Spleen (tissue), 11 donors: ENCODE results near the gene APOBEC3C. TPM values are rescaled to one million over a fixed set of nuclear protein-coding genes. Genes with fewer than 3 reads are reported as not detected.
A peak's percentile ranks its signal among the peaks of the same experiment; 100 is the strongest.
"Not testable (repeated sequence)": the region's sequence is repeated elsewhere in the genome, so short reads cannot be mapped to it uniquely, and the experiment has no call there.

ENCODE experiments used
- DNase-seq: peaks from one replicate; pipeline ENCODE4 v3.0.0-alpha.2; 2020
- H3K27ac ChIP-seq, 8 donors: fragments of 200-600 bp; sonication (generic) in 7 of 8; 1 replicate in 4 of 8; 2 replicates in 4 of 8; pipeline versions ENCODE4 v1.5.0 to v1.8.0; 2016 to 2021; ENCODE audit warnings: inconsistent platforms in 4 of 8, mild to moderate bottlenecking in 4 of 8, moderate library complexity in 1 of 8
- H3K27me3 ChIP-seq, 7 donors: fragments of 200-600 bp; sonication (generic) in 6 of 7; replicated peaks in 1 of 7; 1 replicate in 4 of 7; 2 replicates in 3 of 7; pipeline versions ENCODE4 v1.5.0 to v1.8.0; 2016 to 2021; ENCODE audit warnings: inconsistent platforms in 3 of 7, mild to moderate bottlenecking in 1 of 7
- H3K36me3 ChIP-seq, 6 donors: fragments of 200-600 bp; sonication (generic) in 5 of 6; 1 replicate in 4 of 6; 2 replicates in 2 of 6; pipeline versions ENCODE4 v1.5.0 to v1.8.0; 2016 to 2021; ENCODE audit warnings: inconsistent platforms in 2 of 6
- H3K4me1 ChIP-seq, 6 donors: fragments of 200-600 bp; sonication (generic) in 5 of 6; 1 replicate in 3 of 6; 2 replicates in 3 of 6; pipeline versions ENCODE4 v1.5.0 to v1.8.0; 2016 to 2021; ENCODE audit warnings: inconsistent platforms in 3 of 6
- H3K4me3 ChIP-seq, 8 donors: fragments of 200-600 bp; sonication (generic) in 7 of 8; 1 replicate in 4 of 8; 2 replicates in 4 of 8; pipeline versions ENCODE4 v1.5.0 to v1.8.0; 2016 to 2021; ENCODE audit warnings: inconsistent platforms in 4 of 8, mild to moderate bottlenecking in 4 of 8, moderate library complexity in 2 of 8
- H3K9me3 ChIP-seq, 8 donors: fragments of 200-600 bp; sonication (generic) in 7 of 8; 1 replicate in 4 of 8; 2 replicates in 4 of 8; pipeline versions ENCODE4 v1.5.0 to v1.8.0; 2016 to 2021; ENCODE audit warnings: inconsistent platforms in 4 of 8
- CTCF ChIP-seq, 11 experiments: fragments of 200-600 bp in 7 of 11; fragments of 450-650 bp in 4 of 11; sonication (generic) in 4 of 11; IDR thresholded peaks in 8 of 11; conservative IDR thresholded peaks in 3 of 11; 1 replicate in 7 of 11; 2 replicates in 4 of 11; pipeline versions ENCODE4 v1.4.0 to v1.8.0; 2016 to 2021; ENCODE audit warnings: antibody characterized with exemption in 11 of 11, inconsistent platforms in 4 of 11, mild to moderate bottlenecking in 1 of 11
- POLR2A ChIP-seq, 3 donors: fragments of 450-650 bp; IDR thresholded peaks; one replicate each; pipeline ENCODE4 v1.5.1; 2017; ENCODE audit warnings: antibody characterized with exemption in 3 of 3, mild to moderate bottlenecking in 1 of 3
- POLR2AphosphoS5 ChIP-seq, 3 donors: sonication (generic); formaldehyde crosslinking; IDR thresholded peaks; one replicate each; pipeline ENCODE4 v1.5.1; 2017; ENCODE audit warnings: antibody characterized with exemption in 3 of 3
- WGBS, 5 donors: extraction: QIAGEN DNeasy Blood & Tissue Kit in 3 of 5; methylation state at CpG; one replicate each; pipeline versions ENCODE4 v1.1.5 to v1.1.7; 2013 to 2018; 5-methylcytosine and 5-hydroxymethylcytosine counted together
- intact Hi-C: fragments of 100-400 bp; cut with DNase I; formaldehyde crosslinking; loops from one replicate; pipeline ENCODE4 v1.15.0; 2023; ENCODE audit warnings: low total_unique reads
- polyA plus RNA-seq, 3 donors: library from polyadenylated mRNA; stranded (reverse); fragments of 200-250 nt; gene quantifications; one replicate each; pipeline ENCODE4 v1.2.1, GENCODE V29; 2013
- total RNA-seq, 7 donors: library from RNA; depleted of rRNA in 3 of 7; stranded (reverse); fragments of >200 nt in 3 of 7; fragmentation: NEBNext Ultra II Directional in 4 of 7; extraction: Animal tissue kit (Norgen Biotek cat#: 25700) in 4 of 7; gene quantifications; one replicate each; pipeline versions ENCODE4 v1.1.0 to v1.2.1, GENCODE V29; 2016 to 2021
- donor health status: healthy with polysubstance abuse.
- donor health status: DM: no; HTN: no; CAD: no; lungs with moderate emphysema.
- donor health status: DM: no; HTN: no; CAD: no.
- donor health status: Bipolar disorder and iron deficiency.
- donor health status: healthy.
- donor health status: DM: no; HTN: no; CAD: no.
- donor health status: DM: yes; HTN: yes; CAD: no.

The APOBEC3C gene
- total and polyA plus RNA-seq, 10 donors: 23.5 to 72.4 (median 49.7) TPM

- Histone ChIP-seq H3K4me3 (no peak overlapping the region), H3K27me3 (no peaks in the 10 kb centered on the region), H3K36me3 (peaks cover 0 to 39% (median 5%) of the 10 kb centered on the region in 6 donors), H3K4me1 (peaks cover 23 to 91% (median 67%) of the 10 kb centered on the region in 6 donors), H3K9me3 (no peaks in the 10 kb centered on the region), H3K27ac (peak overlapping the region in 1 of 8 donors; percentile 39)
- 84 to 90% (median 88%) methylated on average over 18 of the region's 18 CpGs for WGBS, 5 donors
- intact Hi-C loops: loop anchor here (10.0 kb wide), 2 partner anchors 57 to 297 kb away; partner anchors contain the start of genes APOBEC3G and RPL3
- DNase-seq: no peak
- TF ChIP-seq CTCF (IDR thresholded peaks at IDR 0.05 in 8 of 11, conservative IDR thresholded peaks at IDR 0.05 in 3 of 11) (no peak), POLR2A (IDR thresholded peaks at IDR 0.05) (no peak), POLR2AphosphoS5 (IDR thresholded peaks at IDR 0.05) (no peak)
These were observed 3.7 kb downstream of the APOBEC3C start for GRCh38 chr22:39017596-39018365.

GRCh38 chr22:39020021-39020651 lies 6.1 kb downstream of the APOBEC3C start:
- Histone ChIP-seq H3K4me3 (peak overlapping the region in 7 of 8 donors; percentile 8 to 76 (median 56)), H3K4me1 (peaks cover 19 to 91% (median 64%) of the 10 kb centered on the region in 6 donors), H3K36me3 (peaks cover 0 to 63% (median 19%) of the 10 kb centered on the region in 6 donors), H3K27ac (peak overlapping the region; percentile 48 to 94 (median 88))
- H3K27me3 ChIP-seq, intact Hi-C loops, H3K9me3 ChIP-seq: not testable (repeated sequence)
- 39 to 51% (median 42%) methylated on average over 12 to 15 of the region's 15 CpGs for WGBS, 5 donors
- DNase-seq: peak; percentile 80

GRCh38 chr22:39021552-39022250 lies 7.6 kb downstream of the APOBEC3C start:
- intact Hi-C loops: no loop called here
- Histone ChIP-seq H3K27me3 (no peaks in the 10 kb centered on the region), H3K9me3 (no peaks in the 10 kb centered on the region), H3K36me3 (peaks cover 0 to 67% (median 24%) of the 10 kb centered on the region in 6 donors), H3K27ac (peak overlapping the region; percentile 85 to 94 (median 90)), H3K4me1 (peaks cover 13 to 88% (median 51%) of the 10 kb centered on the region in 6 donors), H3K4me3 (peak overlapping the region; percentile 43 to 76 (median 56))
- no peak for DNase-seq
- TF ChIP-seq POLR2AphosphoS5 (IDR thresholded peaks at IDR 0.05) (no peak), POLR2A (IDR thresholded peaks at IDR 0.05) (no peak), CTCF (IDR thresholded peaks at IDR 0.05 in 8 of 11, conservative IDR thresholded peaks at IDR 0.05 in 3 of 11) (no peak)
- 25 to 34% (median 27%) methylated on average over 8 to 9 of the region's 9 CpGs for WGBS, 5 donors

DNA sequence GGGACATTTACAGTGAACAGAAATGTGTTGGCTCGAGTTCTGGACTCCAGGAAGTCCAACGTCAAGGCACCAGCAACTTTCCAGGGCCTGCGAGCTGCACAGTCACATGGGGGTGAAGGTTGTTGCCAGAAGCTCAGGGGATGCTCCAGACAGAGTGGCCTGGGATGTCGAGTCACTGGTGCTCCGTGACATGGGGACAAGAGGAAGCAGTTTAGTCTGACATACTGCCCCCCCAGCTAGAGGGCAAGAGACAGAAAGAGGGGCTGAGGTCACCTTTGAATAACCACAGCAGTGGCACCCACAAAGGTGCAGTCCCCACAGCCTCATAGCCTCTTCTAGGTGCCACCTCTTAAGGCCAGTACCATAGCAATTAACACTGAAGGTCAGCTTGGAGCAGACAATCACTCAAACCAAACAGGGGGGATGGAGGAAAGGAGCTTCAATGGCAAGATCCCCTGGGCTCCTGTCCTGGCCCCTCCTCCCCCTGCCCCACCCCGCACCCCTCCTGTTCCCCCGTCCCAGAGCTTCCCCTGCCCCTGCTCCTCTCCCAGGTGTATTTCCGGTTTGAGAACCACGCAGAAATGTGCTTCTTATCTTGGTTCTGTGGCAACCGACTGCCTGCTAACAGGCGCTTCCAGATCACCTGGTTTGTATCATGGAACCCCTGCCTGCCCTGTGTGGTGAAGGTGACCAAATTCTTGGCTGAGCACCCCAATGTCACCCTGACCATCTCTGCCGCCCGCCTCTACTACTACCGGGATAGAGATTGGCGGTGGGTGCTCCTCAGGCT lies 10.7 kb downstream of the APOBEC3C start:
- H3K27ac ChIP-seq: peak overlapping the region in 3 of 8 donors; percentile 26 to 55 (median 30)
- TF ChIP-seq CTCF (IDR thresholded peaks at IDR 0.05 in 8 of 11, conservative IDR thresholded peaks at IDR 0.05 in 3 of 11): no peak
- TF ChIP-seq POLR2A (IDR thresholded peaks at IDR 0.05): no peak
- no peak for TF ChIP-seq POLR2AphosphoS5 (IDR thresholded peaks at IDR 0.05)
- no peak for DNase-seq
- peaks cover 13 to 67% (median 43%) of the 10 kb centered on the region in 6 donors for H3K4me1 ChIP-seq
- no peak overlapping the region for H3K4me3 ChIP-seq
- H3K9me3 ChIP-seq: no peaks in the 10 kb centered on the region
- intact Hi-C loops: no loop called here
- 83 to 87% (median 84%) methylated on average over 13 to 15 of the region's 15 CpGs for WGBS, 5 donors
- H3K36me3 ChIP-seq: peaks cover 0 to 46% (median 19%) of the 10 kb centered on the region in 6 donors
- no peaks in the 10 kb centered on the region for H3K27me3 ChIP-seq
